HG03135 (cell line): ENCODE data around the gene CDC37L1.
"Not testable (repeated sequence)": the region's sequence is repeated elsewhere in the genome, so short reads cannot be mapped to it uniquely, and the experiment has no call there.

ENCODE experiments used
- ATAC-seq: cut with Tn5 transposase; IDR thresholded peaks from one replicate; pipeline ENCODE4 v1.9.1; 2021; ENCODE audit warnings: mild to moderate bottlenecking, moderate library complexity; ENCODE audit not compliant: unreplicated experiment

Gene CDC37L1

GRCh38 chr9:4748612-4749011 is 69.2 kb downstream of the CDC37L1 start:
- no peak for ATAC-seq

- no peak for ATAC-seq
Measured at GRCh38 chr9:4750023-4750673, 70.8 kb downstream of the CDC37L1 start.

- ATAC-seq, result not testable (repeated sequence)
Measured at GRCh38 chr9:4754530-4754929, 75.2 kb downstream of the CDC37L1 start.

GRCh38 chr9:4755026-4755609 is 75.7 kb downstream of the CDC37L1 start:
- no peak for ATAC-seq

GRCh38 chr9:4756420-4756819 is 77.1 kb downstream of the CDC37L1 start:
- ATAC-seq, result no peak
